NCI-H128 (cell line): Measurements from ENCODE around the gene SGMS1.
"Not testable (repeated sequence)": the region's sequence is repeated elsewhere in the genome, so short reads cannot be mapped to it uniquely, and the experiment has no call there.

Source experiments
- DNase-seq: peaks from one replicate; lab custom pipeline; 2025; ENCODE audit not compliant: unreplicated experiment; lab: John Stamatoyannopoulos, UW

SGMS1 gene

GRCh38 chr10:50541317-50541716, 82.4 kb downstream of the SGMS1 start:
- DNase-seq, result no peak

DNA sequence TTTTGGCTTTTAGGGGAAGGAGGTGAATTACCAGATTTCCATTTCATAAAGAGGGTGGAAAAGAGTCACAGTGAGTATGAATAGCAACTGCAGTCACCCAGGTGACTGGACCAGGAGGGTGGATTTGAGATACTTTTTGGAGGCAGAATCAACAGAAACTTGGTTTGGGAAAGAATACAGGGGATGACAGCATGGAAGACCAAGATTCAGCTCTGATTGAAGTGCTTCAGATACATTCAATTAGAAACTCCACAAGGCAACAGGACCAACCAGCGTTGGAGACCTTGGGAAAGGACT, 83.0 kb downstream of the SGMS1 start:
- DNase-seq, result no peak

GRCh38 chr10:50540069-50540825, 83.5 kb downstream of the SGMS1 start:
- DNase-seq, result no peak

GRCh38 chr10:50538555-50539398, 85.0 kb downstream of the SGMS1 start:
- DNase-seq, result no peak

DNA sequence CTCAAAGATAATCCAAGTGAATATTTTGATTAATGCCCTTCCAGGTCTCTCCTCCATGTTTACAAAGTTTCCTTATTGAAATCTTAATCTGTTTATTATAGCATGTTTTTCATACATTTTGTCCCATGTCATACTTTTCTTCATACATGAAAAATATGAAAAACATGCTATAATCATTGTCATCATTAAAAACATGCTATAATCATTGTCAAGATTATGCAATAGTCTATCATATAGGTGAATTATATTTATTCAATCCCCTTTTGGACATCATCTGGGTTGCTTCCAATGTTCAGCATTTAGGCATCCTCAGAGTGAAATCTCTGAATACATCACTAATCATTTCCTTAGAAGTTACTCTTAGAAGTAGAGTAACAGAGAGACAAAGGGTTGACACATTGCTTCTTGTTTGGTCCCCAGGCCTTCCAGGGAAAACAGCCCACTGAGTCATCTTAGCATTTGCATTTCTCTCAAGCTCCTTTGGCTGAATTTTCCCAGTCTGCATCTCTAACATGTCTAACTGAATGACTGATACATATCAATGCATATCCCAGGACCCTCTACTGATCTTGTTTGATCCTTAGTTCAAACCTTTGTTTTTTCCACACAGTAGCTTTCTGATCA, 87.0 kb downstream of the SGMS1 start:
- DNase-seq, result no peak

- DNase-seq, result not testable (repeated sequence)
Observed at GRCh38 chr10:50534748-50535376, 88.9 kb downstream of the SGMS1 start.

- DNase-seq, result no peak
Observed at GRCh38 chr10:50533296-50533695, 90.5 kb downstream of the SGMS1 start.

- DNase-seq, result no peak
Observed at GRCh38 chr10:50531388-50532077, 92.2 kb downstream of the SGMS1 start.

GRCh38 chr10:50529660-50530059, 94.1 kb downstream of the SGMS1 start:
- no peak for DNase-seq

DNA sequence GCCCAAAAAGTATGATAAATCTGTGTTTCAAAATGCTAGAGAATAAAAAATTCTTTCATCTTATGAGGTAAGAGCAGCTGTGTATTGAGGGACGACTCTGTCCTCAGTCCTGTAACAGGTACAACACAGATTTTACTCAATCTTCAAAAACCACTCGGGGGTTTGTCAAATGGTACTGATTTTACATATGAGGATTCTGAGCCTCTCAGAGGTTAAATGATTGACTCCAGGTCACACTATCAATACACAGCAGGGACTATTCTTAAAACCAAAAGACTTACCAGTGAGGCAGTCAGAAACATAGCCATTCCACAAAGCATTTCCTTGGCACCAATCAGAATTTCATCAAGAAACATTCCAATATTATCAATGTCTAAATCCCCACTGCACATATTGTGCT, 95.5 kb downstream of the SGMS1 start:
- no peak for DNase-seq

- no peak for DNase-seq
Observed at GRCh38 chr10:50527442-50528043, 96.2 kb downstream of the SGMS1 start.

DNA sequence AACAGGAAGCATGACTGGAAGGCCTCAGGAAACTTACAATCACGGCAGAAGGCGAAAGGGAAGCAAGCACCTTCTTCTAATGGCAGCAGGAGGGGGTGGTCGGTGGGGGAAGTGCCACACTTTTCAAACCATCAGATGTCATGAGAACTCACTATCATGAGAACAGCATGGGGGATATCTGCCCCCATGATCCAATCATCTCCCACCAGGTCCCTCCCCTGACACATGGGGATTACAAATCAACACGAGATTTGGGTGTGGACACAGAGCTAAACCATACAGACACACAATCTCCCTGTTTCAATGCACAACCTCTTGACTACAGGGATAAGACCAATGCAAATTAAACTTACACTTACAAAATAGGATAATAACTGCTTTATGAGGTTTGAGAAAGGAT, 97.6 kb downstream of the SGMS1 start:
- DNase-seq, result no peak

GRCh38 chr10:50523357-50523756, 100.4 kb downstream of the SGMS1 start:
- DNase-seq, result no peak

DNA sequence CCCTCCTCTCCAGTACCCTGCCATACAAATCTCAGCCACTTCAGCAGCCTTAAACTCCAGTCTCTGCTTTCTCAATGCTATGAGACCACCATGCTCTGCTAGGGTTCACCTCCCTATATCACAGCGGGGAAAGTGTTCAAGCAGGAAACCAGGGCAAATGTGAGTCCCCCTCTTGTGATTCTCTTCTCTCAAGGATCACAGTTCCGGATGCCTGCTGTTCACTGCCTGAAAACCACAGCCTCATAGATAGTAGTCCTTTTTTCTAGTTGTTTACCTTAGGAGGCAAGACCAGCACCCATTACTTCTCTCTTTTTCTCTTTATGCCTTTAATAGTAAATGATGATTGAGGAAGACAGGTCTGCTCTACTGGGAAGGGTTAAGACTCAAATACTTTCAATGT, 100.8 kb downstream of the SGMS1 start:
- DNase-seq, result no peak

DNA sequence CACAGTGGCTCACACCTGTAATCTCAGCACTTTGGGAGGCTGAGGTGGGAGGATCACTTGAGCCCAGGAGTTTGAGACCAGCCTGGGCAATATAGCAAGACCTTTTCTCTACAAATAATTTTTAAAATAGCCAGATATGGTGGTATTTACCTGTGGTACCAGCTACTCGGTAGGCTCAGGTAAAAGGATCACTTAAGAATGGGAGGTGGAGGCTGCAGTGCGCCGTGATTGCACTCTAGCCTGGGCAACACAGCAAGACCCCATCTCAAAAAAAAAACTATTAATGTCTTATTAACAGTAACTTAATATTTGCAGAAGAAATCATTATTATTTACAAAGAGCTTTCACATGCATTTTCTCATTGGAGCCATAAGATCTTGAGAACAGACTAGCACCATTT, 103.6 kb downstream of the SGMS1 start:
- no peak for DNase-seq

DNA sequence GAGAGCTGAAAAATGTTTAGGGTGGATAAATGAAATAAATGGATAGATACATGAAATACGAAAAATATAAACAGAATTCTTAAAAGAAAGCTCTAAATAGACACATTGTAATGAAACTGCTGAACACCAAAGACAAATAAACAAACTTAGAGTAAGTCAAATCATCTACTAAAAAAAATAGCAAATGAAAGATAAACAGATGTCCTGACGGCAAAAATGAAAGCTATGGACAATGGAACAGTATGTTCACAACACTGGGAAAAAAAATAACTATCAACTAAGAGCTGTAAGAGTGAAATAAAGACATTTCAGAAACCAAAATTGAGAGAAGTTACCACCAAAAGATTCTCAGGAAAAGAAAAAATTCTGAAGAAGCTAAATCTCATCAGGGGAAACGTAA, 106.1 kb downstream of the SGMS1 start:
- no peak for DNase-seq

- DNase-seq, result no peak
Observed at GRCh38 chr10:50516171-50516570, 107.6 kb downstream of the SGMS1 start.

GRCh38 chr10:50515420-50515819, 108.3 kb downstream of the SGMS1 start:
- DNase-seq, result no peak

GRCh38 chr10:50514995-50515394, 108.8 kb downstream of the SGMS1 start:
- DNase-seq, result no peak

GRCh38 chr10:50513956-50514355, 109.8 kb downstream of the SGMS1 start:
- no peak for DNase-seq
